ENCODE data around the gene BICDL2.
"Not testable (repeated sequence)": the region's sequence is repeated elsewhere in the genome, so short reads cannot be mapped to it uniquely, and the experiment has no call there.

BICDL2 gene

DNA sequence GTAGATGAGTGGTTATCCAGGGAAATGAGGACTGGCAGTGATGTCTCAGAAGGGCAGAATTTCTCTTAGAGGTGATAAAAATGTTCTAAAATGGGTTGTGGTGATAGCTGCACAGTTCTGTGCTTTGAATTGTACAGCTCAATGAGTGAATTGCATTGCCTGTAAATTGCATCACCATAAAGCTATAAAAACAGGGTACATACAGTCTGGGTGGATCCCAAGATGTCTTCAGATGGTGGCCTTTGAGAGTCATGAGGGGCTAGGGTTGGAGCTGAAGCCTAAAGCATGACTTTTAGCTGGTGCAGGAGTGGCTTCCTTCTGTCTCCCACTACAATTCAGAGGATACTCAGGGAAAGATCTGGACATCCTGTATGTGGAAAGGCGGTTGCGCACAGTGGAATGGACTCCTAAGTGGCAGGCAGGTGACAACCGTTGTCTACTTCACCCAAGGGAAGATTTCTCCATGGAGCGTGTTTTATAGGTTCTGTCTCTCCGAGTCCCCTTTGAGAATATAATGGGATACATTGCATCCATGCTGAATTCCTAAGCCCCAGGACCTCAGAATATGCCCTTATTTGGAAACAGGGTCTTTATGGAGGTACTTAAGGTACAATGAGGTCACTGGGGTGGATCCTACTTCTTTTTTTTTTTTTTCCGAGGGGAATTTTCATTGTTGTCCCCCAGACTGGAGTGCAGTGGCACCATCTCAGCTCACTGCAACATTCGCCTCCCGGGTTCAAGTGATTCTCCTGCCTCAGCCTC, 27.1 kb upstream of the BICDL2 start:
- no peak for DNase-seq

DNA sequence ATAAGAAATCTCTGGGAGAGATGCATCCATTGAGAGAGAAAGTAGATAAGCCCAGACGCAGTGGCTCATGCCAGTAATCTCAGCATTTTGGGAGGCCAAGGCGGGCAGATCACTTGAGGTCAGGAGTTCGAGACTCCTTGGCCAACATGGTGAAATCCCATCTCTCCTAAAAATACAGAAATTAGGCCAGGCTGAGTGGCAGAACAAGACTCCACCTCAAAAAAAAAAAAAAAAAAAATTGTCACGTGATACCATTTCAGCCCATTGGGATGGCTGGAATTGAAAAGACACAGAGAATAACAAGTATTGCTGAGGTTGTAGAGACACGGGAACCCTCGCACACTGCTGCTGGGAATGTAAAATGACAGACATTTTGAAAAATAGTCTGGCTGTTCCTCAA, 25.8 kb upstream of the BICDL2 start:
- no peak for DNase-seq

DNA sequence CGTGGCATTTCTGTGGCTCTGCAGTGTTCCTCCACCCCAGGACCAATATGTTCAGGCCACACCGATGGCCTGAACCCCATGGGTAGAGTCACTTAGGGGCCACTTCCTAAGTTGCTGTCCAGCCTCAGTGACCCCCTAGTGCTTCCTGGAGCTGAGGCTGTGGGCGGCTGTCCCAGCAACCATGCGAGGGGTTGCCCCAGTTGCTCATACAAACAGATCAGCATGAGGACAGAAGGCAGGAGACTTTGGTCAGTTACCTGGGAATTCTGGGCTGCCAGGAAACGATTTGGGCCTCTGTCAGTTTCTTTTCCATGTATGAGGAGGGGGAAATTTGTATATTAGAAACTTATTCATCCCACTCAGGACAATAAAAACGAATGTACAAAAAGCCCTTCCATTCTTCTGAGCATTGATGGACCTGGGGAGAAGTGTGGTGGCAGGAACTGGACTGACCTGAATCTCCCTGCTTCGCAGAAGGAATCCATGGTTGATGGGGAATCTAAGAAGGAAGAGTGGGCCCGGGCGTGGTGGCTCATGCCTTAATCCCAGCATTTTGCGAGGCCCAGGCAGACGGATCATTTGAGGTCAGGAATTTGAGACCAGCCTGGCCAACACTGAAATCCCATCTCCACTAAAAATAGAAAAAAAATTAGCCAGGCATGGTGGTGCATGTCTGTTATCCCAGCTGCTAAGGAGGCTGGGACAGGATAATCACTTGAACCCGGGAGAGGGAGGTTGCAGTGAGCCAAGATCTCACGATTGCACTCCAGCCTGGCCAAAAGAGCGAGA, 23.8 kb upstream of the BICDL2 start:
- DNase-seq = no peak

GRCh38 chr16:3059723-3060242, 23.0 kb upstream of the BICDL2 start:
- DNase-seq = no peak

DNA sequence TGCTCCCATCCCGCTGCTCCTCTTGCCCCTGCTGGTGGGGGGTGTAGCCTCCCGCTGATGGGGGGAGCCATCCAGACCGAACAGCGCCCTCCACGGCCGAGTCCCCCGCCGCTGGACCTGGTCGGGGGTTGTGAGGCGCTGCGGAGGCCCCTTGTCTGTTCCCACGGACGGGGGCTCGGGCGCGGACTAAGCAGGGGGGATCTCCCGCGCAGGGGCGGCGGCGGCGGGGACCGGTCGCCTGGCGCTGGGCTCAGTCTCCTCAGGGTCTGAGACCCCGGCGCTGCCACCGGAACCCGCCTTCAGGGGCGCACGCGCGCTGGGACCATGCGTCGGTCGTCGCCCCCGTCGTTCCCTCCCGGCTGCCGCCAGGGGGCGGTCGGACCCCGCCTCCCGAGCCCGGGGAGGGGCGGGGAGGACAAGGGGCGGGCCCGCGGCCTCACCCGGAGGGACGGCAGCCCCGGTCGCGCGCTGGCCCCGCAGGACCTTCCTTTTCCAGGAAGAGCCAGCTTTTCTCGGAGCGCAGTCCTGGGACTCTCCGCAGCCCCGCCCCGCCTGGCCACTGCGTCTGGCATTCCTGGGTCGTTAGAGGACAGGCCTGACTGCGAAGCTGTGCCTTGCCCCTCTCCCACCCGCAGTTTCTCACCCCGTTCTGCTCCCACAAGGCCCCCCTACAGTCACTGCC, 22.4 kb upstream of the BICDL2 start:
- no peak for DNase-seq

GRCh38 chr16:3058139-3059030, 21.6 kb upstream of the BICDL2 start:
- DNase-seq = no peak

DNA sequence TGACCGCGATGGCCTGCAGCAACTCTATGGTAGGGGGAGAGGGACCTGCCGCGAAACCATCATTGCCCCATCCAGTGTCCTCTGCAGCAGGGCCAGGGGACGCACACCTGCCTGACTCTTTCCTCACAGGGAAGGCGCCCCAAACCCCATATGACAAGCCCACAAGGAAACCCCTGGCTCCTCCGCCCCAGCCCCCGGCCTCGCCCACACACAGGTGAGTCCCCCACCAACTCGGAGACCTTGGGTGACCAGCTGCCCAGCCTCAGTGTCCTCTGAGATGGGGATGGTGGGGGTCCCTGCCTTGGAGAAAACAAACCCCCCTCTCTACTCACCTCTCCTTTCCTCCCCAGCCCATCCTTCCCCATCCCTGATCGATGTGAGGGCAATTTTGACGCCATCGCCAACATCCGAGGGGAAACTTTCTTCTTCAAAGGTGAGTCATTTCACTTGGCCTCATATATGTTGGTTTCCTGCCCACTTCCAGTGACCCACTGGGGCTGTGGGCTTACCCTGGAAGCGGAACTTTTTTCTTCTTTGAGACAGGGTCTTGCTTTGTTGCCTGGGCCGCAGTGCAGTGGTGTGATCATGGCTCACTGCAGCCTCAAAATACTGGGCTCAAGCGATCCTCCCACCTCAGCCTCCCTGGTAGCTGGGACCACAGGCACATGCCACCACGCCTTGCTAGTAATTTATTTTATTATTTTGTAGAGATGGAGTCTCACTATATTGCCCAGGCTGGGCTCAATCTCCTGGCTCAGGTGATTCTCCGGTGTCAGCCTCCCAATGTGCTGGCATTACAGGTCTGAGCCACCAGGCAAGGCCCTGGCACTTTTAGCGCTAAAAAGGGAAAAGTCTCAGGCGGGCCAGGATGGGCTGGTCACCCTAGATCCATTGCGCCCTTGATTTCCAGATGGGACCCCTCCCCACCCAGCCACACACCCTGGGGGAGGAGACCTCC, 20.7 kb upstream of the BICDL2 start:
- no peak for DNase-seq

DNA sequence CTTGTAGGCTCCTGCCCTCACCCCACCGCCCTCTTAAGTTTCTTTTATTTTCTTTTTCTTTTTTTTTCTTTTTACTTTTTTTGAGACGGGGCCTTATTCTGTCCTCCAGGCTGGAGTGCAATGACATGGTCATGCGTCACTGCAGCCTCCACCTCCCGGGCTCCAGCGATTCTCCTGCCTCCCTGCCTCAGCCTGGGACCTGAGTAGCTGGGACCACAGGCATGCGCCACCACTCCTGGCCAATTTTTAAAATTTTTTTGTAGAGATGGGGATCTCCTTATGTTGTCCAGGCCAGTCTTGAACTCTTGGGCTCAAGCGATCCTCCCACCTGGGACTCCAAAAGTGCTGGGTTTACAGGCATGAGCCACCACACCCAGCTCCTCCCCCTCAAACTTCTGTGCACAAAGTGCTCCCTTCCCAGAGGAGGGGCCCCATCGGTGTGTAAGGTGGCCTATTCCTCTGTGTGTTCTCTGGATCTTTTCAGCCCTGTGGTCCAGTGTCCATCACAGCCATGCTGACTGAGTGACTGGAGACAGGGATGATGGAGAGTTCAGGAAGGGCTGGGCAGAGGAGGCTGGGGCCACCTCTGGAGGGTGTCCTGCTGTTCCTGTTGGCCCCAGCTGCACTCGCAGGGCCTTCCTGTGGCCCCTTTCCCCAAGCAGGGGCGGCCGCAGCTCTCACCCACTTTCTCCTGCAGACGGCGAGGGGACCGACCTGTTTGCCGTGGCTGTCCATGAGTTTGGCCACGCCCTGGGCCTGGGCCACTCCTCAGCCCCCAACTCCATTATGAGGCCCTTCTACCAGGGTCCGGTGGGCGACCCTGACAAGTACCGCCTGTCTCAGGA, 19.8 kb upstream of the BICDL2 start:
- DNase-seq = no peak

DNA sequence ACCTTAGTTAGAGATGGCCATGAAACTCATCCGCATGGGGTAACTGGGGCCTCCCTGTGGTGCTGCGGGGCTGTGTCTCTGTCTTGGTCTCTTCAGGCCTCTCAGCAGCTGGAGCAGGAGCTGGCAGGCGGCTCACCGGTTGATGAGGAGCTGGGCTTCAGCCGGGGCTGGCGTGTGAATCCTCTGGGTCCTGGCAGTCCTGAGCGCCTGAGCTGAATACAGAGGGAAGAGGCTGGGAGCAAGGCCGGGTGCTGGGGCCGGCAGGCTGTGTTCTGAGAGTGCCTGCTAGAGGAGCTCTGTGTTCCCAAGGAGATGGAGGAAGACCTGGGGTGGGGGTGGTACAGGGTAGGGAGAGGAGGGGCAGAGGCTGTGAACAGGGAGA, 19.0 kb upstream of the BICDL2 start:
- DNase-seq = not testable (repeated sequence)

GRCh38 chr16:3054965-3055733, 18.4 kb upstream of the BICDL2 start:
- no peak for DNase-seq

DNA sequence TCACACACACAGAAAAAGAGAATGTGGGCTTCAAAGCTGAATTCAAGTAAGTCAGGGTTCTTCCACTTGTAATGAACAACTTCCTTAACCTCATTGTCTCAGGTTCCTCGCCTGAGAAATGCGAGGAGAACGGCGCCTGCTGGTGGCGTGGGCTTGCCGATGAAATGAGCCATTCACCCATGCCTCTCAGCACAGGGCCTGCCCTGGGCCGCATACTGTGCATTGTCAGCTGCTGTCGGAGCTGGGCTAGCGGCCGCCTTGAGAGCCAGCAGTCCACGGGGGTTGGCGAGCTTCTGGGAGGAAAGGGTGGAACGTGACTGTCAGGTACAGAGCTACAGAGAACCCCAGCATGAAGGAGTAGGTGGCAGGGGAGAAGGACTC, 16.6 kb upstream of the BICDL2 start:
- DNase-seq = not testable (repeated sequence)

GRCh38 chr16:3052571-3053329, 16.0 kb upstream of the BICDL2 start:
- not testable (repeated sequence) for DNase-seq

DNA sequence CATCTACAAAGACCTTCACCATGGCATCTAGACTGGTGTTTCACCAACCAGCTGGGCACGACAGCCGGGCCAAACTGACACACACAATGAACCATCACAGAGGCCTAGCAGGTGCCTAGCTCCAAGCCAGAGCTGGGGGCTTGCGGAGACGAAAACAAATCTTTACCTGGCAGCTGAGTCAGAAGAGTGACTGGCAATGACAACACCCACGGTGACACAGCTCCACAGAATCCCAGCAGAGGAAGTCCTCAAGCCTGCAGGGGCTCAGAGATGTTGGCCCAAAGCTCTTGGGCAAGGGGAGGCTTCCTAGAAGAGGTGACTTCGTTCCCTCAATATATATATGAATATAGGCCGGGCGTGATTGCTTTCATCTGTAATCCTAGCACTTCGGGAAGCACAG, 14.8 kb upstream of the BICDL2 start:
- no peak for DNase-seq

- no peak for DNase-seq
Observed at GRCh38 chr16:3051009-3051408, 14.3 kb upstream of the BICDL2 start.

DNA sequence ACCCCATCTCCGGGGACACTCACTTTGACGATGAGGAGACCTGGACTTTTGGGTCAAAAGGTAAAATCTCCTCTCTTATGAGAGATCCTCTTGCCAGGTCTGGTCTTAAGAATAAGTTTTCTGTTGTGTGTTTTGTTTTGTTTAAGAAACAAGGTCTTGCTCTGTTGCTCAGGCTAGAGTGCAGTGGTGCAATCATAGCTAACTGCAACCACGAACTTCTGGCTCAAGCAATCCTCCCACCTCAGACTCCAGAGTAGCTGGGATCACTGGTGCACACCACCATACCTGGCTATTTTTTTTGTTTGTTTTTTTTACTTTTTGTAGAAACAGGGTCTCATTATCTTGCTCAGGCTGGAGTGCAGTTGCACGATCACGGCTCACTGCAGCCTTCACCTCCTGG, 13.7 kb upstream of the BICDL2 start:
- DNase-seq = no peak

GRCh38 chr16:3049921-3050481, 13.3 kb upstream of the BICDL2 start:
- no peak for DNase-seq

DNA sequence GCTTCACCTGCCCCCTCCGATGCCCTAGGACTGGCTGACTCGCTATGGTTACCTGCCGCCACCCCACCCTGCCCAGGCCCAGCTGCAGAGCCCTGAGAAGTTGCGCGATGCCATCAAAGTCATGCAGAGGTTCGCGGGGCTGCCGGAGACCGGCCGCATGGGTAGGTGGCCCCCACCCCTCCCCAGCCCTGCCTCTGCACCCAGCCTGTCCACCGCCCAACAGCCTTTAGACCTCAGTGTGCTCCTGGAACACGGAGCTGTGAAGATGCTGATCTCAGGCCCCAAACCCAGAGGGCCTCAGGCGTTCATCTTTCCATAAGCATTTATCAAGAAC, 10.6 kb upstream of the BICDL2 start:
- DNase-seq = no peak

DNA sequence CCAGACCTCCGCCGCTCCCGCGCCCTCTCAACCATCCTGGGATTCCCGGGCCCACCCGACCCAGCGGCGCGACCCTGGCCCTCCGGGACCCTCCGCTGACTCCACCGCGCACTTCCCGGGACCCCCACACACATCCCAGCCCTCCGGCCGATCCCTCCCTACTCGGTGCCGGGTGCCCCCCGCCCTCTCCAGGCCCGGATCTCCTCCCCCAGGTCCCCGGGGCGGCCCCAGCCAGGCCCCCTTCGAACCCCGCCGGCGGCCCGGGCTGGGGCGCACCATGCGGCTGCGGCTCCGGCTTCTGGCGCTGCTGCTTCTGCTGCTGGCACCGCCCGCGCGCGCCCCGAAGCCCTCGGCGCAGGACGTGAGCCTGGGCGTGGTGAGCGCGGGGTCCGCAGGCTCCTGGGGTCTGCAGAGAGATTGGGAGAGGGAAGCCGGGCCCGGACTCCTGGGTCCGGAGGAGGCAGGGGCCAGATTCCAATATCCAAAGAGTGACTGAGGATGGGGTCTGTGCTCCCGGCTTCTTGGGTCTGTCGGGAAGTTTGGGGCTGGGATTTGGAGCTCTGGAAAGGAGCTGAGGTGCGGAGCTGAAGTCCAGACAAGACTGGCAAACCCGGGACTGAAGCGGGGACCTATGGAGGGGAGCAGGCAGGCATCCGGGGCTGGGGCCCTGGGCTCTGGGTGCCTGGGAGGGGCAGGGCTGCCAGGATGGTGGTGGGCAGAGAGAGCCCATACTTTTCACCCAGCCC, 10.1 kb upstream of the BICDL2 start:
- DNase-seq = no peak
